Daoy (cell line): ENCODE results near the gene ZGLP1. TPM values are rescaled to one million over a fixed set of nuclear protein-coding genes. Genes with fewer than 3 reads are reported as not detected.
A peak's percentile ranks its signal among the peaks of the same experiment; 100 is the strongest.

ENCODE experiments used
- DNase-seq: peaks from one replicate; pipeline ENCODE4 v3.0.0-alpha.2; 2015; ENCODE audit warnings: low read depth
- total RNA-seq: library from RNA; depleted of rRNA; stranded (reverse); fragments of >200 nt; shearing (Covaris generic); gene quantifications from 2 replicates; pipeline ENCODE4 v1.2.3, GENCODE V29; 2014

ZGLP1 gene
- total RNA-seq, 1 experiment from 2014 or later, result 2.2 TPM

- DNase-seq, result no peak
Observed at GRCh38 chr19:10278935-10279334, 30.7 kb downstream of the ZGLP1 start.

GRCh38 chr19:10277795-10278589 is 31.6 kb downstream of the ZGLP1 start:
- no peak for DNase-seq

- no peak for DNase-seq
Observed at GRCh38 chr19:10274589-10274988, 35.0 kb downstream of the ZGLP1 start.

- peak; percentile 71 for DNase-seq
Observed at GRCh38 chr19:10271543-10272086, 38.0 kb downstream of the ZGLP1 start.

- DNase-seq, result peak; percentile 89
Observed at GRCh38 chr19:10270616-10271394, 38.8 kb downstream of the ZGLP1 start, which contains the start of gene ICAM1. TSS of gene ICAM1 (plus strand) at chr19:10271120. CDS start at chr19:10271160, 40 bp downstream.

- peak; percentile 53 for DNase-seq
Observed at GRCh38 chr19:10270180-10270615, 39.4 kb downstream of the ZGLP1 start.

GRCh38 chr19:10269333-10270179 is 40.1 kb downstream of the ZGLP1 start:
- DNase-seq, result peak; percentile 87

- DNase-seq, result no peak
Observed at GRCh38 chr19:10268071-10268470, 41.5 kb downstream of the ZGLP1 start.

GRCh38 chr19:10266706-10267105 is 42.9 kb downstream of the ZGLP1 start:
- no peak for DNase-seq

- DNase-seq, result peak; percentile 53
Observed at GRCh38 chr19:10262771-10263170, 46.8 kb downstream of the ZGLP1 start.

- DNase-seq, result peak; percentile 83
Observed at GRCh38 chr19:10260141-10260584, 49.5 kb downstream of the ZGLP1 start.

- DNase-seq, result peak; percentile 95
Observed at GRCh38 chr19:10259162-10259905, 50.3 kb downstream of the ZGLP1 start.

- DNase-seq, result no peak
Observed at GRCh38 chr19:10258080-10258710, 51.4 kb downstream of the ZGLP1 start.

GRCh38 chr19:10256970-10257615 is 52.5 kb downstream of the ZGLP1 start:
- DNase-seq, result no peak

GRCh38 chr19:10256551-10256950 is 53.1 kb downstream of the ZGLP1 start:
- DNase-seq, result no peak

GRCh38 chr19:10255358-10255757 is 54.3 kb downstream of the ZGLP1 start:
- no peak for DNase-seq
